Measurements from ENCODE around the gene CBX4. TPM values are rescaled to one million over a fixed set of nuclear protein-coding genes. Genes with fewer than 3 reads are reported as not detected.

CBX4 gene
- total and polyA plus RNA-seq, 2 of the 4 experiments (the other 2 are of a cell fraction), result 3.2 to 9.4 TPM

GRCh38 chr17:79878329-79878947 is 39.2 kb upstream of the CBX4 start:
- ATAC-seq (ENCODE audit: low read depth) (no peak), DNase-seq (no peak)
- dilution Hi-C loops (cut with HindIII; ENCODE audit: low sequenced_read_pairs, unreplicated experiment), result no loop called here
- Histone ChIP-seq H2BK120ac (ENCODE audit: low read depth, low read length) (no peak overlapping the region), H2AK9ac (replicated peaks; ENCODE audit: low read depth, low read length, poor library complexity) (no peak overlapping the region), H4K8ac (ENCODE audit: low read depth in 2 of 2, low read length in 2 of 2) (no peak overlapping the region), H2BK15ac (ENCODE audit: low read depth, low read length) (no peak overlapping the region), H2BK5ac (ENCODE audit: low read depth, low read length, poor library complexity, severe bottlenecking) (no peak overlapping the region), H3K36me3 (ENCODE audit: control insufficient read depth, insufficient read depth, low read length) (no peaks in the 10 kb centered on the region), H3K79me1 (ENCODE audit: low read depth in 1 of 2, low read length in 2 of 2) (no peaks in the 10 kb centered on the region), H3K14ac (replicated peaks; ENCODE audit: low read depth, low read length) (no peak overlapping the region), H3K18ac (ENCODE audit: low read depth, low read length) (no peak overlapping the region), H3K4me1 (ENCODE audit: control insufficient read depth, insufficient read depth, low read length) (no peaks in the 10 kb centered on the region), H2AFZ (replicated peaks; ENCODE audit: low read length, poor library complexity) (no peak overlapping the region), H3K9me1 (ENCODE audit: insufficient read depth, low read length) (no peaks in the 10 kb centered on the region), H3K23ac (ENCODE audit: low read depth, low read length) (no peak overlapping the region), H3K4ac (ENCODE audit: low read depth, low read length) (no peak overlapping the region), H3K9me3 (ENCODE audit: control insufficient read depth, insufficient read depth, low read length) (no peaks in the 10 kb centered on the region), H2AK5ac (ENCODE audit: low read depth, low read length) (no peak overlapping the region), H4K20me1 (ENCODE audit: insufficient read depth, low read length) (no peaks in the 10 kb centered on the region), H3K4me3 (ENCODE audit: insufficient read depth, low read depth, low read length) (no peak overlapping the region), H2BK20ac (ENCODE audit: low read depth, low read length) (no peak overlapping the region), H4K5ac (ENCODE audit: low read depth, low read length) (no peak overlapping the region), H3K9ac (ENCODE audit: low read depth, low read length) (no peak overlapping the region), H3K4me2 (ENCODE audit: low read depth, low read length) (no peak overlapping the region), H3K27me3 (ENCODE audit: control insufficient read depth, insufficient read depth, low read length) (peaks cover 25% of the 10 kb centered on the region), H4K91ac (ENCODE audit: insufficient read depth, low read depth, low read length) (no peak overlapping the region), H3K56ac (ENCODE audit: extremely low read depth, insufficient read depth, low read length) (no peak overlapping the region), H3K27ac (ENCODE audit: insufficient read depth, low read length) (no peak overlapping the region)
- CTCF ChIA-PET, result no interaction called here
- intact Hi-C loops (cut with micrococcal nuclease), result no loop called here
- WGBS, 2 experiments (ENCODE audit: extremely low coverage in 2 of 2, insufficient read length in 1 of 2), result no CpG with 5 or more reads among the region's 10 CpGs
- POLR2A ChIA-PET (ENCODE audit: unreplicated experiment), result no interaction called here
- in situ Hi-C loops (cut with MboI; ENCODE audit: low sequenced_read_pairs), result no loop called here
- TF ChIP-seq CHD1 (IDR thresholded peaks at IDR 0.05; ENCODE audit: low read depth, low read length) (no peak), MAFK (IDR thresholded peaks at IDR 0.05; ENCODE audit: low read depth, low read length) (no peak), CTCF (conservative IDR thresholded peaks at IDR 0.05; ENCODE audit: low read depth, low read length) (no peak), RAD21 (IDR thresholded peaks at IDR 0.05; ENCODE audit: low read length) (no peak), NFE2L2 (IDR thresholded peaks at IDR 0.05; ENCODE audit: low read depth, low read length) (no peak), MAZ (IDR thresholded peaks at IDR 0.05; ENCODE audit: borderline replicate concordance, low read depth, low read length) (no peak), FOS (IDR thresholded peaks at IDR 0.05; ENCODE audit: low read depth, low read length) (no peak), RCOR1 (IDR thresholded peaks at IDR 0.05; ENCODE audit: insufficient replicate concordance, low read length) (no peak), CEBPB (IDR thresholded peaks at IDR 0.05; ENCODE audit: low read depth, low read length) (no peak), BHLHE40 (IDR thresholded peaks at IDR 0.05; ENCODE audit: low read depth, low read length) (no peak), RFX5 (IDR thresholded peaks at IDR 0.05; ENCODE audit: low read depth, low read length) (no peak), SMC3 (IDR thresholded peaks at IDR 0.05; ENCODE audit: low read depth, low read length) (no peak), POLR2A (IDR thresholded peaks at IDR 0.05; ENCODE audit: low read depth, low read length) (no peak), MXI1 (IDR thresholded peaks at IDR 0.05; ENCODE audit: borderline replicate concordance, low read depth, low read length) (no peak)
- TF ChIP-seq, protein P1, sequence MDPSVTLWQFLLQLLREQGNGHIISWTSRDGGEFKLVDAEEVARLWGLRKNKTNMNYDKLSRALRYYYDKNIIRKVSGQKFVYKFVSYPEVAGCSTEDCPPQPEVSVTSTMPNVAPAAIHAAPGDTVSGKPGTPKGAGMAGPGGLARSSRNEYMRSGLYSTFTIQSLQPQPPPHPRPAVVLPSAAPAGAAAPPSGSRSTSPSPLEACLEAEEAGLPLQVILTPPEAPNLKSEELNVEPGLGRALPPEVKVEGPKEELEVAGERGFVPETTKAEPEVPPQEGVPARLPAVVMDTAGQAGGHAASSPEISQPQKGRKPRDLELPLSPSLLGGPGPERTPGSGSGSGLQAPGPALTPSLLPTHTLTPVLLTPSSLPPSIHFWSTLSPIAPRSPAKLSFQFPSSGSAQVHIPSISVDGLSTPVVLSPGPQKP (IDR thresholded peaks at IDR 0.05; ENCODE audit: borderline replicate concordance, low read depth, low read length), result no peak
- BruUV-seq (replicated peaks), result no TSS peak

Measured in IMR-90 (cell line).